Thoracic aorta (tissue), 2 donors: ENCODE measurements around the gene PTPN1. TPM values are rescaled to one million over a fixed set of nuclear protein-coding genes. Genes with fewer than 3 reads are reported as not detected.
A peak's percentile ranks its signal among the peaks of the same experiment; 100 is the strongest.
"Not testable (repeated sequence)": the region's sequence is repeated elsewhere in the genome, so short reads cannot be mapped to it uniquely, and the experiment has no call there.

Experiments
- ATAC-seq: fragments of 150-250 bp; one replicate; pipeline ENCODE4 v1.8.0; 2017; ENCODE audit warnings: low read depth; ENCODE audit not compliant: insufficient number of reproducible peaks, low FRiP score
- DNase-seq: peaks from one replicate; pipeline ENCODE4 v3.0.0-alpha.2; 2020; ENCODE audit warnings: low spot score
- H3K27ac ChIP-seq, 2 donors: fragments of 200-600 bp; sonication (generic); 1 replicate in 1 of 2; 2 replicates in 1 of 2; pipeline ENCODE4 v1.5.1; 2016; ENCODE audit warnings: mild to moderate bottlenecking in 2 of 2, moderate library complexity in 2 of 2
- H3K27me3 ChIP-seq: fragments of 200-600 bp; sonication (generic); replicated peaks from 2 replicates; pipeline ENCODE4 v1.6.0; 2016; ENCODE audit warnings: mild to moderate bottlenecking; ENCODE audit not compliant: insufficient read depth
- H3K36me3 ChIP-seq: fragments of 200-600 bp; sonication (generic); one replicate; pipeline ENCODE4 v1.5.1; 2016
- H3K4me1 ChIP-seq, 2 donors: fragments of 200-600 bp; sonication (generic); 1 replicate in 1 of 2; 2 replicates in 1 of 2; pipeline versions ENCODE4 v1.5.1 to v1.6.0; 2016; ENCODE audit warnings: low read depth in 2 of 2, mild to moderate bottlenecking in 1 of 2; ENCODE audit not compliant: control insufficient read depth in 1 of 2
- H3K4me3 ChIP-seq: fragments of 200-600 bp; sonication (generic); 2 replicates; pipeline ENCODE4 v1.5.1; 2016; ENCODE audit warnings: mild to moderate bottlenecking
- H3K9me3 ChIP-seq: fragments of 200-600 bp; sonication (generic); 2 replicates; pipeline ENCODE4 v1.5.1; 2016
- CTCF ChIP-seq: fragments of 200-600 bp; sonication (generic); IDR thresholded peaks from one replicate; pipeline ENCODE4 v1.5.1; 2019; ENCODE audit warnings: antibody characterized with exemption
- total RNA-seq, 2 donors: library from RNA; depleted of rRNA; stranded (reverse); fragments of >200 nt; gene quantifications; one replicate each; pipeline versions ENCODE4 v1.1.0 to v1.2.3, GENCODE V29; 2016

Gene PTPN1
- total RNA-seq, 2 donors from 2014 or later = 32.5 to 68.9 TPM

- Histone ChIP-seq H3K27me3 (no peaks in the 10 kb centered on the region), H3K4me3 (no peak overlapping the region), H3K36me3 (no peaks in the 10 kb centered on the region), H3K4me1 (peaks cover 28 to 48% of the 10 kb centered on the region in 2 donors), H3K27ac (no peak overlapping the region), H3K9me3 (no peaks in the 10 kb centered on the region)
- no peak for TF ChIP-seq CTCF
- DNase-seq (no peak), ATAC-seq (no peak)
Measured at GRCh38 chr20:50534567-50534966, 24.4 kb downstream of the PTPN1 start.

DNA sequence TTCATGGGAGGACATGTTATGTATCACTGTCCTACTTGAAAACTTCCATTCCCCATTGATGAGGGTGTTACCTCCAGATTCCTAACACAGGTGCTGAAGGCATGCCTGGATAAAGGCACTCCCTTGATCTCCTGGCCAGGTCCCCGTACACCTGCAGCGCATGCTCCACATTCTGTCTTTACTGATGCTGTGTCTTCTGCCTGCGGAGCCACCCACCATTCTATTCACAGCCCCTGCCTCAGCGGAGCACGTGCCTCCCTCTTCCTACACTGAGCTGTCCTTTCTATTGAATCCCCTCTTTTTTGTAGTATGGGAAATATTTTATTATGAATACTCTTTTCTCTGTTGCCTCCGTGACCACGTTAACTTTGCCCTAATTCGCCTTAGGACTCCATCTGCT is 25.0 kb downstream of the PTPN1 start:
- DNase-seq (no peak), ATAC-seq (no peak)
- H3K9me3 ChIP-seq = no peaks in the 10 kb centered on the region
- no peak for TF ChIP-seq CTCF
- no peaks in the 10 kb centered on the region for H3K27me3 ChIP-seq
- H3K36me3 ChIP-seq = no peaks in the 10 kb centered on the region
- H3K4me3 ChIP-seq = no peak overlapping the region
- no peak overlapping the region for H3K27ac ChIP-seq
- peaks cover 27 to 45% of the 10 kb centered on the region in 2 donors for H3K4me1 ChIP-seq

- TF ChIP-seq CTCF = no peak
- ATAC-seq (no peak), DNase-seq (no peak)
- H3K4me3 ChIP-seq = no peak overlapping the region
- no peak overlapping the region for H3K27ac ChIP-seq
- no peaks in the 10 kb centered on the region for H3K36me3 ChIP-seq
- no peaks in the 10 kb centered on the region for H3K27me3 ChIP-seq
- peaks cover 35 to 53% of the 10 kb centered on the region in 2 donors for H3K4me1 ChIP-seq
- H3K9me3 ChIP-seq = no peaks in the 10 kb centered on the region
Measured at GRCh38 chr20:50536333-50536732, 26.1 kb downstream of the PTPN1 start.

DNA sequence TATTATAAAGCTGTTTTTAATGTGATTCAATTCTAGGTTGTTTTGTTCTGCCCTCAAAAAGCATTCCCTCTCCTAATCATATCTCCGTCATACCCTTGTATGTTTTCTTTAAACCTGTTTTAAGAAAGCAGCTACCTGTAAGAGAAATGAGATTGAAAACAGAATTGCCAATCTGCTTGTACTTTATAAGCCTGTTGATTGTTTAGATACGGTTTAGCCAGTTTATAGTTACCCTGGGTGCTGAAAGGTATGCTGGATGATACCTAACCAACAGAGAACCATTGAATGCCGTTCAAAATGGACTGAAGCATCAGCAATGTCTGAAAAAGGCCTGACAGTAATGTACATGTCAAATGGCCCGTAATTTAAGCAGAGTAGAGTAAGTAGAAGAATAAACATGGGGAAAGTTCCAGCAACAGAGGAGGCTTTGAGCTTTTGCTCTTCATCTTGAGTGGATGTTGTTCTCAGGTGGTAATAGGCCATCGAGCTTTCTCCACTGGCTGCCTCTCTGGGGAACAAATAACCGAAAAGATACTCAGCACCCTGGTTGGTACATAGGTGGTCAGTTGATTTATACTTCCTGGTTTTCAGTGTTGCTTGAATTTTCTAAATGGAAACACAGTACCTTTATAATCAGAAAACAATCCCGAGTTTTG is 27.5 kb downstream of the PTPN1 start:
- H3K27ac ChIP-seq = no peak overlapping the region
- H3K36me3 ChIP-seq = no peaks in the 10 kb centered on the region
- no peak for DNase-seq
- H3K4me1 ChIP-seq = peaks cover 46 to 55% of the 10 kb centered on the region in 2 donors
- no peaks in the 10 kb centered on the region for H3K9me3 ChIP-seq
- H3K4me3 ChIP-seq = no peak overlapping the region
- TF ChIP-seq CTCF = no peak
- ATAC-seq = no peak
- H3K27me3 ChIP-seq = no peaks in the 10 kb centered on the region

- DNase-seq (no peak), ATAC-seq (no peak)
- H3K9me3 ChIP-seq = no peaks in the 10 kb centered on the region
- H3K4me1 ChIP-seq = peaks cover 50 to 61% of the 10 kb centered on the region in 2 donors
- TF ChIP-seq CTCF = no peak
- H3K27me3 ChIP-seq = no peaks in the 10 kb centered on the region
- H3K27ac ChIP-seq = no peak overlapping the region
- H3K4me3 ChIP-seq = no peak overlapping the region
- H3K36me3 ChIP-seq = no peaks in the 10 kb centered on the region
Measured at GRCh38 chr20:50538276-50538675, 28.1 kb downstream of the PTPN1 start.

DNA sequence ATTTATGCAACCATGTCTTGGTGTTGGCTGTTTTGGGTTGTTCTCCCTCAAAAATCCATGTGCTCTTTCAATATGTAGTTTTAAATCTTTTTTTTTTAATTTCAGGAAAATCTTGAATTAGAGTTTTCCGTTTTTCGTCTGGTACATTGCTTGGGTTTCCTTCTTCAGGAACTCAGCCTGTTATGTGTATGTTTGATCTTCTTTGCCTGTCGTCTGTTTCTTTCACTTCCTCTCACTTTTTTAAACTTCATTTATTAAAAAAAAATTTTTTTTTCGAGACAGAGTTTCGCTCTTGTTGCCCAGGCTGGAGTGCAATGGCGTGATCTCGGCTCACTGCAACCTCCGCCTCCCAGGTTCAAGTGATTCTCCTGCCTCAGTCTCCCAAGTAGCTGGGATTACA is 29.6 kb downstream of the PTPN1 start:
- DNase-seq, H3K36me3 ChIP-seq, H3K9me3 ChIP-seq, ATAC-seq, H3K4me3 ChIP-seq, H3K27me3 ChIP-seq: not testable (repeated sequence)
- H3K4me1 ChIP-seq = peaks cover 41 to 68% of the 10 kb centered on the region in 2 donors
- peak overlapping the region in 1 of 2 donors; percentile 93 for H3K27ac ChIP-seq
